ENCODE measurements around the gene PRDM16. TPM values are rescaled to one million over a fixed set of nuclear protein-coding genes. Genes with fewer than 3 reads are reported as not detected.

The PRDM16 gene
- total and polyA plus RNA-seq, 2 donors (not counting 1 experiment from before 2014, with no cell fraction given): 0.03 to 0.12 TPM

DNA sequence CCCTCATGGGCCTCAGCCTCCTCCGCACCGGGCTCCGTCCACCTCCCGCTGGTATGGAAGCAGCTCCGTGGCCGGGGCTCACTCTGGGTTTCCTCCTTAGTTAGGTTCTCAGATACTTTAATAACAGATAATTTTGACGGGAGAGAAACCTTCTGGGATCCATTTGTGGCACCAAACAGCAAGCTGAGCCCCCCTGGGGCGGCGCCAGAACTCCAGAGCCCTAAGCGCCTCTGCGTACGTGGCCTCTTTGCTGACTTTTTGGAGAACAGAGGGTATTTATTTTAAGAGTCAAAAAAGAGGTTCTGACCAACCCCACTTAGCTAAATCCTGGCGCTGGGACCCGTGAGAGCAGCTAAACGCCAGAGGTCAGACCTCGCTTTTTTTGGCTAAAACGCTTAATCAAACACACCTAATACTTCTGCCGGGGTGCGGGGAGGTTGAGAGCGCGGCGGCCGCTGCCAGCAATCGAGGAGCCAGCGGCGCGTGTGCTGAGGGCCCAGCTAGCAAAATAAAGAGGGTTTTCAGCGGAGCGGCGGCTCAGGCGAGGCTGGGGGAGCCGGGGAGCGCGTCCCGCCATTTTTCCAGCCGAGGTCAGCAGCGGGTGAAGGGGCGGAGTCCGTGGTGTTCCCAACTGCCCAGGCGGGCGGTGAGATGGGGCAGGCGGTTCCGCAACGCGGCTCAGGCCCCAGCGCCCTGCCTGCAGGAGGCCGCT, 171.7 kb downstream of the PRDM16 start:
- DNase-seq (no peak), ATAC-seq (ENCODE audit: low read depth) (no peak)
- POLR2A ChIA-PET: no interaction called here
- Histone ChIP-seq H3K4me2 (replicated peaks; ENCODE audit: low read depth, low read length, poor library complexity, severe bottlenecking) (no peak overlapping the region), H3K9me3 (ENCODE audit: control extremely low read depth in 1 of 3, control insufficient read depth in 2 of 3, insufficient read depth in 1 of 3, low read length in 2 of 3) (peaks cover 0 to 6% (median 0%) of the 10 kb centered on the region in 3 donors), H3K36me3 (replicated peaks in 1 of 2; ENCODE audit: control extremely low read depth in 1 of 2, control insufficient read depth in 1 of 2, extremely low read depth in 1 of 2, insufficient read depth in 2 of 2, low read length in 1 of 2) (no peaks in the 10 kb centered on the region), H4K20me1 (ENCODE audit: control insufficient read depth, insufficient read depth, low read length, poor library complexity, severe bottlenecking) (no peaks in the 10 kb centered on the region), H2AFZ (ENCODE audit: insufficient read depth, low read depth, low read length, poor library complexity, severe bottlenecking) (no peak overlapping the region), H3K4me3 (ENCODE audit: control extremely low read depth in 1 of 5, extremely low read depth in 1 of 5, insufficient read depth in 1 of 5, low read depth in 2 of 5, low read length in 4 of 5) (no peak overlapping the region), H3K9ac (ENCODE audit: low read length) (no peak overlapping the region), H3K79me2 (ENCODE audit: control insufficient read depth, insufficient read depth, low read length) (no peaks in the 10 kb centered on the region), H3K27ac (ENCODE audit: low read length in 2 of 2) (no peak overlapping the region), H3K27me3 (replicated peaks in 1 of 4; ENCODE audit: control extremely low read depth in 1 of 4, control insufficient read depth in 3 of 4, insufficient read depth in 4 of 4, low read length in 3 of 4) (no peaks in the 10 kb centered on the region), H3K4me1 (ENCODE audit: control insufficient read depth in 2 of 2, insufficient read depth in 2 of 2, low read length in 2 of 2) (no peaks in the 10 kb centered on the region)
- no peak for TF ChIP-seq CTCF (IDR thresholded peaks at IDR 0.05)
- no peak for TF ChIP-seq EZH2 (IDR thresholded peaks at IDR 0.05; ENCODE audit: borderline replicate concordance, insufficient read depth, low read depth, low read length, poor library complexity, severe bottlenecking)
- Mint-ChIP-seq H3K27ac (no peak overlapping the region), H3K27me3 (no peaks in the 10 kb centered on the region), H3K4me1 (no peaks in the 10 kb centered on the region), H3K4me3 (no peak overlapping the region), H3K9me3 (ENCODE audit: insufficient read depth) (no peaks in the 10 kb centered on the region)
- 97% methylated on average over 38 of the region's 47 CpGs for WGBS (ENCODE audit: insufficient coverage)
- intact Hi-C loops (cut with micrococcal nuclease): no loop called here
- CTCF ChIA-PET: no interaction called here

GRCh38 chr1:3241236-3241550, 172.2 kb downstream of the PRDM16 start:
- no peaks in the 10 kb centered on the region for H3K36me3 ChIP-seq (replicated peaks in 1 of 2; ENCODE audit: control extremely low read depth in 1 of 2, control insufficient read depth in 1 of 2, extremely low read depth in 1 of 2, insufficient read depth in 2 of 2, low read length in 1 of 2)
- Mint-ChIP-seq H3K27ac (no peak overlapping the region), H3K4me3 (no peak overlapping the region), H3K9me3 (ENCODE audit: insufficient read depth) (no peaks in the 10 kb centered on the region), H3K4me1 (no peaks in the 10 kb centered on the region), H3K27me3 (no peaks in the 10 kb centered on the region)
- H2AFZ ChIP-seq (ENCODE audit: insufficient read depth, low read depth, low read length, poor library complexity, severe bottlenecking): no peak overlapping the region
- H3K27me3 ChIP-seq (replicated peaks in 1 of 4; ENCODE audit: control extremely low read depth in 1 of 4, control insufficient read depth in 3 of 4, insufficient read depth in 4 of 4, low read length in 3 of 4): no peaks in the 10 kb centered on the region
- H3K4me3 ChIP-seq (ENCODE audit: control extremely low read depth in 1 of 5, extremely low read depth in 1 of 5, insufficient read depth in 1 of 5, low read depth in 2 of 5, low read length in 4 of 5): no peak overlapping the region
- no peak overlapping the region for H3K9ac ChIP-seq (ENCODE audit: low read length)
- no peak overlapping the region for H3K27ac ChIP-seq (ENCODE audit: low read length in 2 of 2)
- ChIA-PET POLR2A (no interaction called here), CTCF (no interaction called here)
- DNase-seq (no peak), ATAC-seq (ENCODE audit: low read depth) (no peak)
- no peak for TF ChIP-seq CTCF (IDR thresholded peaks at IDR 0.05)
- no peak for TF ChIP-seq EZH2 (IDR thresholded peaks at IDR 0.05; ENCODE audit: borderline replicate concordance, insufficient read depth, low read depth, low read length, poor library complexity, severe bottlenecking)
- H3K4me2 ChIP-seq (replicated peaks; ENCODE audit: low read depth, low read length, poor library complexity, severe bottlenecking): no peak overlapping the region
- H3K79me2 ChIP-seq (ENCODE audit: control insufficient read depth, insufficient read depth, low read length): no peaks in the 10 kb centered on the region
- WGBS (ENCODE audit: insufficient coverage): 93% methylated on average over 17 of the region's 17 CpGs
- intact Hi-C loops (cut with micrococcal nuclease): no loop called here
- no peaks in the 10 kb centered on the region for H3K4me1 ChIP-seq (ENCODE audit: control insufficient read depth in 2 of 2, insufficient read depth in 2 of 2, low read length in 2 of 2)
- no peaks in the 10 kb centered on the region for H4K20me1 ChIP-seq (ENCODE audit: control insufficient read depth, insufficient read depth, low read length, poor library complexity, severe bottlenecking)
- H3K9me3 ChIP-seq (ENCODE audit: control extremely low read depth in 1 of 3, control insufficient read depth in 2 of 3, insufficient read depth in 1 of 3, low read length in 2 of 3): peaks cover 0 to 6% (median 0%) of the 10 kb centered on the region in 3 donors
